ENCODE measurements around the gene ACAA1.

Gene ACAA1

GRCh38 chr3:38118421-38119247, 18.3 kb downstream of the ACAA1 start:
- no peak for DNase-seq (ENCODE audit: low read depth)

- peak; percentile 56 for DNase-seq (ENCODE audit: low read depth)
Observed at GRCh38 chr3:38117748-38118420, 19.0 kb downstream of the ACAA1 start.

DNA sequence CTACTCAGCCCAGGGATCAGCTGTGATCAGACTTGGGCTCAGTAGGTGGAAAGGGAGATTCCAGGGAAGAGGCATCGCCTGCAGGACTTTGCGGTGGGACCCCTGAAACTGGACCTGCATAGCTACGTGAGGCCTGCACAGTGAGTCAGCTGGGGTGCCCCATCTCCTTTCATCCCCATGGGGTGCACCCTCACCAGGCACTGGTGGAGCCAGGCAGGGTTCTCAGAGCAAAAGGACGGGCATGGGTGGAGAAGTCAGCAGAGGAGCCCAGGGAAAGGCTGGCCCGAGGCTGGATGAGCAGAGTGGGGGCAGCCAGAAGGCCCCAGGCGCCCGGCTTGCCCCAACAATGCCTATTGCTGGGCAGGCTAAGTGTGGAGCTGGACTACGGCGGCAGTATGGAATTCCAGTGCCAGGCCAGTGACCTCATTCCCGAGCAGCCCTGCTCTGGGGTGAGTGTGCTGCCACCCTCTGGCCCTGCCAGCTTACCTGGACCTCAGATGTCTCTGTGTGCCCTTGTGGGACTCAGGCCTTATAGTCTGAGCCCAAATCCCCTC, 19.7 kb downstream of the ACAA1 start:
- no peak for DNase-seq (ENCODE audit: low read depth)

DNA sequence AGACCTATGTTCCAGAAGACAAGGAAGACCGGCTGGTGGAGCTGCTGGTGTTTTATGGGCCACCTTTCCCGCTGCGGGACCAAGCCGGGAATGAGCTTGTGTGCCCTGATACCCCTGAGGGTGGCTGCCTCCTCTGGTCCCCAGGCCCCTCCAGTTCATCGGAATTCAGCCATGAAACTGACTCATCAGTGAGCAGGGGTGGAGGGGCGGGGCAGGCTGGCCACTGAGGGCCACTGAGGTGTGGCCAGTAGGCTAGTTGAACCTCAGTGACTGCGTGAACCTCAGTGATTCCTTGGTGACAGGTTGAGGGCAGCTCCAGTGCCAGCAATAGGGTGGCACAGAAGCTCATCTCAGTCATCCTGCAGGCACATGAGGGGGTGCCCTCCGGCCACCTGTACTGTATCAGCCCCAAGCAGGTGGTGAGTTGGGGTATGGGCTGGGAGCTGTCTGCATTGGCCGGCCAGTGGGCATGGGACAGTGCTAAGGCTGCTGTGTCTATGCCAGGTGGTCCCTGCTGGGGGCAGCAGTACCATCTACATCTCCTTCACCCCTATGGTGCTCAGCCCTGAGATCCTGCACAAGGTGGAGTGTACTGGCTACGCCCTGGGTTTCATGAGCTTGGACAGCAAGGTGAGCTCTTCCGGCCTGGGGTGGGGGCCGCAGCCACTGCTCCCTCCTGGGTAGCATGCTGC, 20.3 kb downstream of the ACAA1 start:
- no peak for DNase-seq (ENCODE audit: low read depth)

GRCh38 chr3:38115645-38116427, 21.1 kb downstream of the ACAA1 start:
- DNase-seq (ENCODE audit: low read depth) = no peak

DNA sequence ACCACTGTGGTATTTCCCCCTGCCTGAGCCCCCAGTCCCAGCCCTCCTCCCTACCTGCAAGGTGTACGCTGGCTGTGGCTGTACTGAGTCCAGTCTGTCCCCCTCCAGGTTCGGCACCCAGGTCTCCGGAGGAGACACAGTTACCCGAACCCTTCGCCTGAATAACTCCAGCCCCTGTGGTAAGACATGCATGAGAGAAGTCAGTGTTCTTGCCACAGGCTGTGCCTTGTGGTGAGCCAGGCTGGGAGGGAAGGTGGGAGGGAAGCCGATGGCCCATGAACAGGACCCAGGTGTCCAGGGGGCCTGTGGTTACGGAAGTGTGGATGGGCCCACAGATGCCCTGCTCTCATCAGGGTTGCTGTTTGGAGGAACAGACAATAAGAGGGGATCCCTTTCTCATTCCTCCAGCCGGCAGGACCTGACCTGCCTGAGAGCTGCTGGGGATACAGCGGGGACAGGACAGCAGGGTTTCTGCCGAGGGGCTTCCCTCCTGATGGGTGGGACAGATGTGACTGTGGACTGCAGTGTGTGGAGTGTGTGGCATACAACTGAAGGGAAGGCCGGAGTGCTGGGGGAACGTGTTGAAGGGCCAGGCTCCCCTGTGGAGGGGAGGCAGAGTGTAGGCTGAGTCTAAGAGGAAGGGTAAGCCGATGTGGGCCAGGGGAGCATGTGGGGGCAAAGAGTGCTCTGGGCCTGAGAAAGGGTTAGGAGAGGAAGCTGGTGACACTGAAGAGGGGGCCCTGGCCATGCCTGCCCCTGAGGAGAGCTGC, 21.9 kb downstream of the ACAA1 start:
- DNase-seq (ENCODE audit: low read depth) = no peak

- no peak for DNase-seq (ENCODE audit: low read depth)
Observed at GRCh38 chr3:38114052-38114874, 22.7 kb downstream of the ACAA1 start.

GRCh38 chr3:38112378-38112761, 24.6 kb downstream of the ACAA1 start:
- DNase-seq (ENCODE audit: low read depth) = no peak

DNA sequence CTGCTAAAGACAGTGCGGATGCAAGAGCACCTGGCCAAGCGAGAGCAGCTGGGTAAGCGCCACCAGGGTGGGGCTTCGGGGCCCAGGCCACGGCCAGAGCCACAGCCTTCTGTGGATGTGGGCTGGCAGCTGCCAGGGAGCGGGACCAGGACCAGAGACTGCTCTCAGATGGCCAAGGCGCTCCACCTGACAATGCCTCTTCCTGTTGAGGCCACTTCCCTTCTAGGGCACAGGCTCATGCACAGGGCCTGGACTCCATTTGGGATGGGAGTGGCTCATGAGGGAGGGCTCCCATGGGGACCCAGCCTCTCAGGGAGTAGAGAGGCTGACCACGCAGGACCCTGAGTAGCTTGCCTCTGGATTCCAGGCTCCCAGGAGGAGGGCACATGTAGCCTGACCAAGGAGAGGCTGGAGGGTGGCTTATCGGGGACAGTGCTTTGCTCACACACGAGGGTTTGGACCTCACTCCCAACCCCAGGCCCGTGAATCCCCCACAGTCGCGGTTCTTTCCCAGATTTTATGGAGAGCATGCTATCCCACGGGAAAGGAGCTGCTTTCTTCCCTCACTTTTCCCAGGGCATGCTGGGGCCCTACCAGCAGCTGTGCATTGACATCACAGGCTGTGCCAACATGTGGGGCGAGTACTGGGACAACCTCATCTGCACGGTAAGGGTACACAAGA, 25.1 kb downstream of the ACAA1 start:
- DNase-seq (ENCODE audit: low read depth) = no peak

GRCh38 chr3:38111201-38111600, 25.7 kb downstream of the ACAA1 start:
- no peak for DNase-seq (ENCODE audit: low read depth)

DNA sequence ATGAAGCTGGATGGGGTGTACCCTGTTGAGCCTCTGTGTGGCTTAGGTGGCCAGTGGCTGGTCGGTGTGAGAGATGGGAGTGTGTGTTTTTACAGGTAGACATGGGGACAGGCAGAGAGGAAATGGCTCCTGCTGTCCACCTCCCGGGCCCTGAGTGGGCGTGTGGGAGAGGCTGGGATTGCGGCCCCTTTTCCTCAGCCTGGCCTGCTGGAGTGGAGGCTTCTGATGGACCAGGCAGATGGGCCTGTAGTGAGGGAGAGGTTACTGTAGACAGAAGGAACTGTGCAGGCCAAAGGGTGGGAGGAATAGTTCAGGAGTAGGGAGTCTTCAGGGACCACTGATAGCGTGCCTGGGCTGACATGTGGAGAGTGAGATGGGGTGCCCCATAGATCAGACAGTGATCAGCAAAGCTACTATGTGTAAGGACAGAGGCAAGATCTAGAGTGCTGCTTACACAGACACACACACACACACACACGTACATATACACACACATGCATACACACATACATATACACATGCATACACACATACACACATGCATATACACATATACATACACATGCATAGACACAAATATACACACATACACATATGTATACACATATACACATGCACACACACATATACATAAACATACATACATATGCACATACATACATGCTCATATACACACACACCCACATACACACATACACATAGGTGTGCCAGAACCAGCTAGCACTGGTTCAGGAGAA, 26.4 kb downstream of the ACAA1 start:
- no peak for DNase-seq (ENCODE audit: low read depth)

DNA sequence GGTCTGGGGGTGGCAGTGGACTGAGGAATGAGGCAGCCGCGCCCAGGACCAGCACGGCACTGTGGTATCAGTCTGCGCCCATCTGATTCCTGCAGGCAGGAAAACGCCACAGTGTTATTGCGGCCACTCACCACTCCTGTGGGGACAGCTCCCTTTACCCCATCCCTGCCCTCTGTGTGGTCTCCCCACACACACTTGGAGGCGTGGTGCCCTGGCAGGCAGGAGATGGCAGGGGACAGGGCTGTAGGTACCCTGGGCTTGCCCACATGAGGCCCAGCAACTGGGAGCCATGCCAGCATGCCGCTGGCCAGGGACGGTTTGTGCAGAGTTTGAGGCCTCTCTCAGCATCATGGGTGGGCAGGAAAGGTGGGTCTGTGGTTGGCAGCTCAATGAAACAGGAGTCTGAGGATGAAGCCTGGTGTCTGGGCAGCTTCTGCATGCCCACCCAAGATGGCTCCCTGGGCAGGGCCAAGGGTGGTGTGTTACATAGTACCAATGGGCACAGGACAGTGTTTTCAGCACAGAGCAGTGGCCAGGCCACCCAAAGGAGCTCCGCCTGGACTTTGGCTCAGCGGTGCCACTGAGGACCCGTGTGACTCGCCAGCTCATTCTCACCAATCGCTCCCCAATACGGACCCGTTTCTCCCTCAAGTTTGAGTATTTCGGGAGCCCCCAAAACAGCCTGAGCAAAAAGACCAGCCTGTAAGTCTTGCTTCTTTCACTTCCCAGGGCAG, 27.2 kb downstream of the ACAA1 start:
- DNase-seq (ENCODE audit: low read depth) = no peak

DNA sequence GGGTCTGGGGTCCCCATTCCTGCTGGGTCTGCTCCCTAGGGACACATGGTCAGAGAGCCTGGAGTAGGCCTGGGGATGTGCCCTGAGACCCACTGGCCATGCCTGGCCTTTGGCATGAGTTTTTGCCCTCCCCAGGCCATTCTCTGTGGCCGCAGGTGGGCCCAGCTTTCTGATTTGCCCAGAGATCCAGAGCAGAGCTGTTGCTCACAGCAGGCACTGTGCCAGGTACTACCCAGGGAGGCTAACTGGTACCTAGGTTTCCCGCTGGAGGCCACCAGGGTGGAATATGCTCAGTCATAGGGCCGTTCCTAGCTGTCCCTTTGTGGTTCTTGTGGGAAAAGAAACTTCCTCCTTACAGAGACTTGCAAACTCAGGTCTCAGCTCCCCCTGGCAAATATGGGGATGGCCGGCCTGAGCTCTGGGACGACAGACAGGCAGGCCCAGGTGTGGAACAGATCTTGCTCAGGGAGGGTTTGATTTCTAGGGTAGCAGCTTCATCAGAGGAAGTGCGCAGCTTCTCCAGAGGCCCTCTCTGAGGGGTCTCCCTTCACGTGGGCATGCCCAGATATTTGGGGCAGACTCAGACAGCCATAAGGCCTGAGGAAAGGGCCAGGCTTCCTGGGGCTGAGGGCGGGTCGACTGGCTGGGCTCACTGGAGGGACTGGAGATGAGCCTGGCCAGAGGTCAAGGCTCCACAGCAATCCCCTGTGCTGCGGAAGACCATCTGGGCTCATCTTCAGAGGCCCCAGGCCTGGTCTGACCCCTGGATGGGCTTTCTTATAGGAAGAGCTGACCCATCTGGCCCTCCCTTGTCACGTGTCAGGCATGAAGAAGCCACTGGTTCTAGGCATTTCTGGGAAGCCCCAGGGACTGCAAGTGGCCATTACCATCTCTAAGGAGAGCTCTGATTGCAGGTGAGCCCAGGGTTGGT, 28.0 kb downstream of the ACAA1 start:
- DNase-seq (ENCODE audit: low read depth) = no peak

GRCh38 chr3:38107911-38108648, 28.8 kb downstream of the ACAA1 start:
- no peak for DNase-seq (ENCODE audit: low read depth)

- DNase-seq (ENCODE audit: low read depth) = no peak
Observed at GRCh38 chr3:38105525-38105924, 31.4 kb downstream of the ACAA1 start.

DNA sequence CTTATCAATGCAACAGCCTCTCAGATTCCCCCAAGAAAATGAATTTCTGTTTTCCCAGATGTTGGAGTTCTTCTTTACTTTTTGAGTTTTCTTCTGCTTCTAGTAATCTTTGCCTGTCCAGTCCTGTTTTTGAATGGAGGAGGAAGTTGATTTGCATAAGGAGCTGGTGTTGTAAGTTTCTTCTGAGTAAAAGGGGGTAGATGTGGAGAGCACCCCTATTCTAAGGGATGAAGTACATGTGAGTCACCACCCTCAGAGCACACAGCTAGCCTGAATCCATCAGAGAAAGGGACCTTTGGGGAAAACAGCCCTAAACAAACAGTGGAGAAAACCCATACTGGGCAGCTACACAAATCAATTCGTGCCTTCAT, 34.5 kb downstream of the ACAA1 start:
- DNase-seq (ENCODE audit: low read depth) = no peak
